HL-60 (cell line): ENCODE data around the gene SH3GL1.

Source experiments
- DNase-seq, 2 experiments: peaks; one replicate each; pipeline ENCODE4 v3.0.0-alpha.2; 2010 to 2020; ENCODE audit warnings: low read depth in 1 of 2, low spot score in 1 of 2
- H3K27ac ChIP-seq: fragments of 250-450 bp; sonication (Bioruptor Pico); replicated peaks from 2 replicates; pipeline ENCODE4 v1.5.1; 2020; ENCODE audit warnings: mild to moderate bottlenecking, moderate library complexity
- H3K27me3 ChIP-seq: fragments of 250-450 bp; sonication (Bioruptor Pico); 2 replicates; pipeline ENCODE4 v1.5.1; 2021; ENCODE audit warnings: mild to moderate bottlenecking, moderate library complexity; ENCODE audit not compliant: insufficient read depth, poor library complexity, severe bottlenecking
- H3K4me3 ChIP-seq: replicated peaks from 2 replicates; pipeline ENCODE4 v1.5.1; 2011; ENCODE audit warnings: mild to moderate bottlenecking, control low read depth, low read length; ENCODE audit not compliant: insufficient read depth
- CTCF ChIP-seq: IDR thresholded peaks from one replicate; pipeline ENCODE4 v1.5.1; 2011; ENCODE audit warnings: low read length, control low read depth, inconsistent platforms; ENCODE audit not compliant: insufficient read depth
- GABPA ChIP-seq: IDR thresholded peaks from 2 replicates; pipeline ENCODE4 v1.6.1; 2012; ENCODE audit warnings: low read depth
- POLR2AphosphoS5 ChIP-seq: IDR thresholded peaks from 2 replicates; pipeline ENCODE4 v1.6.1; 2012; ENCODE audit warnings: low read depth
- REST ChIP-seq: IDR thresholded peaks from 2 replicates; pipeline ENCODE4 v1.6.1; 2012; ENCODE audit warnings: low read depth; ENCODE audit not compliant: insufficient replicate concordance
- SPI1 ChIP-seq: IDR thresholded peaks from 2 replicates; pipeline ENCODE4 v1.6.1; 2012; ENCODE audit warnings: low read depth, mild to moderate bottlenecking, borderline replicate concordance

The SH3GL1 gene

GRCh38 chr19:4370418-4371041 lies 29.8 kb downstream of the SH3GL1 start:
- no peak overlapping the region for H3K4me3 ChIP-seq
- H3K27me3 ChIP-seq: no peaks in the 10 kb centered on the region
- no peak overlapping the region for H3K27ac ChIP-seq
- DNase-seq: no peak
- TF ChIP-seq SPI1: no peak
- TF ChIP-seq REST: no peak
- no peak for TF ChIP-seq POLR2AphosphoS5
- TF ChIP-seq GABPA: no peak
- no peak for TF ChIP-seq CTCF

GRCh38 chr19:4369888-4370260 lies 30.5 kb downstream of the SH3GL1 start:
- Histone ChIP-seq H3K27me3 (no peaks in the 10 kb centered on the region), H3K4me3 (peak overlapping the region; percentile 27; the same call in 1 of the 2 replicates), H3K27ac (peak overlapping the region; percentile 41)
- no peak for TF ChIP-seq POLR2AphosphoS5
- TF ChIP-seq CTCF: peak; percentile 43
- DNase-seq: peak; percentile 57 to 75

- TF ChIP-seq SPI1 (no peak), POLR2AphosphoS5 (no peak), REST (no peak), GABPA (no peak), CTCF (no peak)
- peak; percentile 23 to 63 for DNase-seq
- no peaks in the 10 kb centered on the region for H3K27me3 ChIP-seq
- peak overlapping the region; percentile 27 for H3K4me3 ChIP-seq
- H3K27ac ChIP-seq: peak overlapping the region; percentile 41
Measured at GRCh38 chr19:4369109-4369887, 31.0 kb downstream of the SH3GL1 start.
